Measurements from ENCODE around the gene NLK. TPM values are rescaled to one million over a fixed set of nuclear protein-coding genes. Genes with fewer than 3 reads are reported as not detected.
"Not testable (repeated sequence)": the region's sequence is repeated elsewhere in the genome, so short reads cannot be mapped to it uniquely, and the experiment has no call there.

Gene NLK
- total RNA-seq, 1 experiment from 2014 or later = 17.2 TPM

DNA sequence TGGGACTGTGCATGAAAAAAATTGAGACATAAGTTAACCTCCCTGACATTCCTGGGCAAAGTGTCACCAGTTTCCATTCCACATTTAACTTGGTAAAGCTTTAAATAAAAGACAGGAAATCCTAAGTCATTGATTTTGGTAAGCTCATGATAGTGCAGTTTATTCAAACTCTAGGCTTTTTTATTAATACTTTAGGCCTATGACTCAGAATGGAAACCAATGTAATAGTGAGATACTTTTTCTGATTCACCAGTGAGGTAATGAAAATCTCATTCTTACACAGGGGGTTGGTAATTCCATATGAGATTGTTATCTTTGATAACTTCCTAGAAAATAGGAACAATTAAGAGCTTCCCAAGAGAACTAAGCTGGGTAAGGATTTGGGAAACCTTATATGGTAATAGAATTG is 91.1 kb downstream of the NLK start:
- DNase-seq (ENCODE audit: low spot score) = no peak
- in situ Hi-C loops (cut with HindIII; ENCODE audit: low sequenced_read_pairs) = no loop called here

DNA sequence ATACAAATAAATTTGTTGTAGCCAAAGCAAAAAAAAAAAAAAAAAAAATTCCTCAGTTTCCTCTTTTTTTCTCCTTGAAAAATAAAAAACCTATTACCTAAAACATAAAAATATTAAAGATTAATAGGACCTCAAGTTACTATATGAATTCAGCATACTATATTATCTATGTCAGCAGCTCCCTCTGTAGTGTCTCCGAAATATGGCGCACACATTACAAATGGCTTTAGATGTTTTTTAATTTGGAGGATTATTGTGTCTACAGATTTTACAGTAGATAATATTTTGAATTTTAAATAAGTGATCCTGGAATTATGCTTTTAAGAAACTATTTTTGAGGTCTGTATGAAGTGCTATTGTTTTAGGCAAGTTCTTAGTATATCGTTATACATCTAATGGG is 94.4 kb downstream of the NLK start:
- in situ Hi-C loops (cut with HindIII; ENCODE audit: low sequenced_read_pairs) = no loop called here
- DNase-seq (ENCODE audit: low spot score) = no peak

GRCh38 chr17:28139822-28140221 is 97.3 kb downstream of the NLK start:
- DNase-seq (ENCODE audit: low spot score) = no peak
- in situ Hi-C loops (cut with HindIII; ENCODE audit: low sequenced_read_pairs) = no loop called here

DNA sequence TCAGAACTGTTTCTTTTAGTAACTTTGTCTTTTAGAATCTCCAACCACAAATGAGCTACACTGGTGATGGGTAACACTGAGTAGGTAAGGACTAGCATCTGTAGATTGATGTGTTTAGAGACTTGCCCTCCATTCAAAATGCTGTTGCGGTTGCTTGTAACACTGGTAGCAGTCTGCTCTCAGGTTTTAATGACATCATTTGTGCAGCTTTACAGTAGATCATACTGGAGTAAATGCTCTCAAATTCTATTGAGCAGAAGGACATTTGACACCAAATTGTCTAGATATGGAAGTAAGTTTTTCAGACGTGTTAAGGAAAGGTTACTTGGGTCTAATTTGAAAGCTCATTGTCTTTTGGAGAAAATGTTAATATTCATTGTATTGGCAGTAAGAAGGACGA is 98.8 kb downstream of the NLK start:
- DNase-seq (ENCODE audit: low spot score) = no peak
- in situ Hi-C loops (cut with HindIII; ENCODE audit: low sequenced_read_pairs) = no loop called here

- DNase-seq (ENCODE audit: low spot score) = no peak
- in situ Hi-C loops (cut with HindIII; ENCODE audit: low sequenced_read_pairs) = no loop called here
Observed at GRCh38 chr17:28141773-28142172, 99.3 kb downstream of the NLK start.

DNA sequence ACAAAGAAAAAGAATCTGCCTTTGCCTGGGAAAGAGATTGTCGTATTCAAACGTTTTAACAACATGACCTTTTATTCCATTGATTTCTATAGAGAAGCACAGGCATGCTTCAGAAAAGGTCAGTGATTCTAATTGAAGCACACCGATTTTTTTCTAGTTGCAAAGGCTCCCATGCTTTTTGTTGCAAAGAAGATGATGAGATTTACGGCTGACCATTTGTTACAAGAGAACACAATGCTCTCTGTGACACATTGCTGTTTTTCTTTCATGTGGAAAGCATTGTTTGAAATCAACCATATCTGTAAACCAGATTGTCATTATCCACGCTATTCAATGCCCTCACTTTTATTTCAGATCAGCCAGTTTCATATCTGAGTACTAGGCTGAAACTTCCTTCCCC is 99.8 kb downstream of the NLK start:
- in situ Hi-C loops (cut with HindIII; ENCODE audit: low sequenced_read_pairs) = no loop called here
- DNase-seq (ENCODE audit: low spot score) = no peak

DNA sequence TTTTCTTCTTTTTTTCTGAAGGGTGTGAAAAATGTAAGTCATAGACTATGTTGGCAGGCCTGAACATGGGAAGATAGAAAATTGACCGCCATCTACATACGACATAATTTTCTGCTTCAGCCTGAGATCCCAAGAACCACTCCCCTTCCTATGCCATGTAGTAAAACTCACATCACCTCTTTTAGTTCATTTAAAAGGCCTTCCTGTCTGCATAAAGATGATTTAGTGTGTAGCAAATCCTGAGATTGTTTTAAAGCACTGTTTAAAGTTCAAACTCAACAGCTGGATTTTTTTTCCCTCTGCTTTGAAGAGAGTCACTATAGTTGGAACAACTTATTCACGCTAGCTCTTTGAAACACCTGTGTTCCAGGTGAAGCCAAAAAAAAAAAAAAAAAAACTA is 101.5 kb downstream of the NLK start:
- DNase-seq (ENCODE audit: low spot score) = no peak
- in situ Hi-C loops (cut with HindIII; ENCODE audit: low sequenced_read_pairs) = no loop called here

- in situ Hi-C loops (cut with HindIII; ENCODE audit: low sequenced_read_pairs) = no loop called here
- DNase-seq (ENCODE audit: low spot score) = no peak
Observed at GRCh38 chr17:28145348-28145747, 102.9 kb downstream of the NLK start.

DNA sequence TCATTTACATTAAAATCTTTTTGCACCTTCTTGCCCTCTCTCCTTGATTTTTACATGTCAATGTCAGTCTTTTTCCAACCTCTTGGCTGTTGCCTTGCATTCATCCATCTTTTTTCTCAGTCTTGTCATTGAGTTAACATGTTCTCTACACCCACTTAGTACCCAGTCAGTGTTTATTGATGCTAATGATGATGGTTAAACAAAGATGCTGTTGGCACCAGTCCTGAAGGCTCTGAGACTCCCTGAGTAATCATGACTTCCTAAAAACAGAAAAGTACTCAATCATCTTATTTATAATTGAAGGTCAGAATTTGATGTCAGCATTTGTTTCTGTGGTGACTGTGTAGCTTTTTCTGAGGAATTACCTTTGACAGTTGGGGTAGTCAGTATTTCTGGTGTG is 104.5 kb downstream of the NLK start:
- in situ Hi-C loops (cut with HindIII; ENCODE audit: low sequenced_read_pairs) = no loop called here
- no peak for DNase-seq (ENCODE audit: low spot score)

DNA sequence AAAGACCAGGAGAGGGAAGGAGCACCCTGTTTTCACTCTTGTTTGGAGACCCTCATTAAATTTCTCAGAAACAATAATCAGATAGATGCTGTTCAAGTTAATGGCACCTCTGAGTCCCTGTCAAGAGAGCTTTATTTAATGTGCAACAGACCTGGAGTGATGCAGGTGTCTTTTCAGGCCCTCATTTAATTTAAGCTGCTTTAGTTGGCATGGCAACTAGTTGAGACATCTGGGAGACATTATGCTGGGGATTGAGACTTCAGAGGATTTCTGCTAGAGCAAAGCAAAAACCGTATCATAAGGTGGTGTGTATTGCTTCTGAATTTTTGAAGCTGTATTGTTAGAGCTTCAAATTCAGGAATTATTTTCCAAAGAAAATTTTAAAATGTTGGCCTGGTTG is 108.5 kb downstream of the NLK start:
- in situ Hi-C loops (cut with HindIII; ENCODE audit: low sequenced_read_pairs) = no loop called here
- DNase-seq (ENCODE audit: low spot score) = no peak

- no peak for DNase-seq (ENCODE audit: low spot score)
- in situ Hi-C loops (cut with HindIII; ENCODE audit: low sequenced_read_pairs) = no loop called here
Observed at GRCh38 chr17:28154214-28154613, 111.7 kb downstream of the NLK start.

DNA sequence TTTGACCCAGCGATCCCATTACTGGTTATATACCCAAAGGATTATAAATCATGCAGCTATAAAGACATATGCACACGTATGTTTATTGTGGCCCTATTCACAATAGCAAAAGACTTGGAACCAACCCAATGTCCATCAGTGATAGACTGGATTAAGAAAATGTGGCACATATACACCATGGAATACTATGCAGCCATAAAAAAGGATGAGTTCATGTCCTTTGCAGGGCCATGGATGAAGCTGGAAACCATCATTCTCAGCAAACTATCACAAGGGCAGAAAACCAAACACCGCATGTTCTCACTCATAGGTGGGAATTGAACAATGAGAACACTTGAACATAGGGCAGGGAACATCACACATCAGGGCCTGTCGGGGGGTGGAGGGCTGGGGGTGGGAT is 112.9 kb downstream of the NLK start:
- in situ Hi-C loops (cut with HindIII; ENCODE audit: low sequenced_read_pairs); DNase-seq (ENCODE audit: low spot score): not testable (repeated sequence)

- DNase-seq (ENCODE audit: low spot score) = no peak
- in situ Hi-C loops (cut with HindIII; ENCODE audit: low sequenced_read_pairs) = no loop called here
Observed at GRCh38 chr17:28159004-28159403, 116.5 kb downstream of the NLK start.

DNA sequence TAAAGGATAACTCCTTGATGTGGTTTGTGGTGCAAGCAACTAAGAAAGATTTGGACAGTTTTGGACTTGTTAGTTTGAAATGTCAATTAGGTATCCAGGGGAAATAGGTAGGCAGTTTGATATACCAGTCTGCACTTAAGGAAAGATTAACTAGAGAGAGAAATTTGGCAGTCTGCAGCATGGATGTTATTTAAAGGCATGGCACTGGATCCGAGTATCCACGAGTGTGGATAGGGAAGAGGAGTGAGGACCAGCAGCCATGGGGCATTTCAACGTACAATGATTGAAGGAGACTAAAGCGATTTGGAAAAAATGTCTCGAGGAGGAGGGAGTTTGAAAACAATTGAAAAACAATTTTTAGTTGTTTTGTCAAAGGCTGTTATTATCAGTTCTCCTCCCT is 117.4 kb downstream of the NLK start:
- no peak for DNase-seq (ENCODE audit: low spot score)
- in situ Hi-C loops (cut with HindIII; ENCODE audit: low sequenced_read_pairs) = no loop called here

- no peak for DNase-seq (ENCODE audit: low spot score)
- in situ Hi-C loops (cut with HindIII; ENCODE audit: low sequenced_read_pairs) = no loop called here
Observed at GRCh38 chr17:28160610-28161009, 118.1 kb downstream of the NLK start.

DNA sequence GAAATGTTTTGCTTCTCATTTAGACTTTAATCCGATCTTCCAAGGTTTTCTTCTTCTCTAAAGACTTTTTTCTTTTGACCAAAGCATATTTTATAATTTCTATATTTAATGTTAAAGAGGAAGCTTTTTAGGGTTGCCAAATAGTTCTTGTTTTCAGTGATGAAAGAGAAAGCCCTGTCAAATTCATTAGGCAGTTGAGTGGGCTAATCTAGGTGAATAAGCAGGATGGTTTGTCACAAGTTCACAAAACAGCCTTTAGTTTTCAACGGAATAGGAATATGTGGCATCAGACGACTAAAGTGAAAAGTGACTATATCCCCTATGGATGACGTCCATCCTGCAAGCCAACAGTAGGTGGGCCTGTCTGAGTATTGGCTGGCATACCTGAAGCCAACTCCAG is 118.8 kb downstream of the NLK start:
- no peak for DNase-seq (ENCODE audit: low spot score)
- in situ Hi-C loops (cut with HindIII; ENCODE audit: low sequenced_read_pairs) = no loop called here

GRCh38 chr17:28166478-28166877 is 124.0 kb downstream of the NLK start:
- in situ Hi-C loops (cut with HindIII; ENCODE audit: low sequenced_read_pairs) = no loop called here
- DNase-seq (ENCODE audit: low spot score) = no peak

- in situ Hi-C loops (cut with HindIII; ENCODE audit: low sequenced_read_pairs) = no loop called here
- no peak for DNase-seq (ENCODE audit: low spot score)
Observed at GRCh38 chr17:28169621-28170349, 127.3 kb downstream of the NLK start.

GRCh38 chr17:28170771-28171170 is 128.3 kb downstream of the NLK start:
- DNase-seq (ENCODE audit: low spot score) = no peak
- in situ Hi-C loops (cut with HindIII; ENCODE audit: low sequenced_read_pairs) = no loop called here

- no peak for DNase-seq (ENCODE audit: low spot score)
Observed at GRCh38 chr17:28173031-28173561, 130.6 kb downstream of the NLK start.

DNA sequence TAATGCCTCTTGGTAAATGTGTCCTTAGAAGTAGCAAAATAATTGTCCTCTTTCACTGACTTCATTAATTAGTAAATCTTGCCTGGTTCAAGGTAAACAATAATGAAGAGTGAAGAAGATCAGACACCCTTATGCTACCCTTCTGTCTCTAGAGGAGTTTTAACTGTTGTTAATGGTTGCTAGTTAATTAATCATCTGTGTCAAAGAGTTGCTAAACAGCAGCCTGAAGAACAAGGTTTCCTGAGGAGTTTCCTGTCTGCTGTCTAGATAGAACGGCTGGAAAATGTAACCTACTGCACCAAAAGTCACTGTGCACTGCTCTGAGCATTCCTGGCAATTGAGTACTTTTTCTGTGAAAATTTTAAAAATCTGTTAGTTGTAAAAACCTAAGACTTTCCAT is 131.3 kb downstream of the NLK start:
- in situ Hi-C loops (cut with HindIII; ENCODE audit: low sequenced_read_pairs) = no loop called here
- DNase-seq (ENCODE audit: low spot score) = no peak

More at GRCh38 chr17:28173031-28173561, 130.6 kb downstream of the NLK start:
- in situ Hi-C loops (cut with HindIII; ENCODE audit: low sequenced_read_pairs) = no loop called here

Data from G401 (cell line).